Immature natural killer cell (primary cell): ENCODE measurements around the gene CCDC90B. TPM values are rescaled to one million over a fixed set of nuclear protein-coding genes. Genes with fewer than 3 reads are reported as not detected.

ENCODE experiments used
- DNase-seq, 3 donors: peaks; one replicate each; pipeline ENCODE4 v3.0.0; 2022; ENCODE audit warnings: mixed read lengths in 1 of 3
- H3K27ac Mint-ChIP-seq, 6 donors: one replicate each; pipeline ENCODE4 v1.8.0; 2020; ENCODE audit warnings: mixed read lengths in 6 of 6, mild to moderate bottlenecking in 5 of 6, inconsistent platforms in 4 of 6, moderate library complexity in 3 of 6
- H3K27me3 Mint-ChIP-seq, 3 donors: one replicate each; pipeline ENCODE4 v1.8.0; 2020 to 2021; ENCODE audit warnings: low read depth in 3 of 3, mild to moderate bottlenecking in 3 of 3, mixed read lengths in 3 of 3, moderate library complexity in 3 of 3, inconsistent platforms in 1 of 3
- H3K36me3 Mint-ChIP-seq, 3 donors: one replicate each; pipeline ENCODE4 v1.8.0; 2020; ENCODE audit warnings: mixed read lengths in 3 of 3, inconsistent platforms in 2 of 3, mild to moderate bottlenecking in 2 of 3
- H3K4me1 Mint-ChIP-seq, 2 donors: one replicate each; pipeline ENCODE4 v1.8.0; 2020; ENCODE audit warnings: inconsistent platforms in 2 of 2, mild to moderate bottlenecking in 2 of 2, mixed read lengths in 2 of 2, moderate library complexity in 1 of 2
- H3K4me3 Mint-ChIP-seq, 5 donors: one replicate each; pipeline ENCODE4 v1.8.0; 2020; ENCODE audit warnings: mild to moderate bottlenecking in 5 of 5, mixed read lengths in 5 of 5, inconsistent platforms in 3 of 5, moderate library complexity in 3 of 5
- H3K9me3 Mint-ChIP-seq, 6 donors: one replicate each; pipeline ENCODE4 v1.8.0; 2020; ENCODE audit warnings: mild to moderate bottlenecking in 6 of 6, mixed read lengths in 6 of 6, inconsistent platforms in 4 of 6, moderate library complexity in 3 of 6
- polyA plus RNA-seq, 3 donors: library from polyadenylated mRNA; unstranded; fragments of 300-500 nt; fragmentation: Illumina TruSeq; gene quantifications; one replicate each; pipeline ENCODE4 v1.2.3, GENCODE V29; 2021

The CCDC90B gene
- polyA plus RNA-seq, 3 donors from 2014 or later, result 42.2 to 64.4 (median 50.5) TPM

DNA sequence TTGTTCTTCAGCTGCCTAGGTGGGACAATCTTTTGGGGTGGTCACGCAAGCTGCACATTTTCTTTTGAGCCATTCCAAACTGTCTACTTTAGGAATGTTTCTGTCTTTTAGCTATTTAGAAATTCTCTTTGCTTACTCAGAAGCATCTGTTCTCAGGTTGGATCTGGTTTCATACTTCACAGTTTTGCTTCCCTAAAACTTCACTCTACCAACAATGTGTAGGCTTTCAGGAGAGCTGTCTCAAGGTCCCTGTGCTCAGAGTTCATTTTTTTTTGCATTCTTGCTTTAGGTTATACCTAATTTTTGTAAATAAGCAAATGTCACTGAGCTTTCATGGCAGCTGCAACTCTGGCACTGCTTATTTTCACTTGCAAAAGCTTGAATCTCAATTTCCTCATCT, 36.7 kb downstream of the CCDC90B start:
- no peak overlapping the region for H3K27ac Mint-ChIP-seq
- no peaks in the 10 kb centered on the region for H3K27me3 Mint-ChIP-seq
- H3K36me3 Mint-ChIP-seq, result no peaks in the 10 kb centered on the region
- H3K4me3 Mint-ChIP-seq, result no peak overlapping the region
- DNase-seq, result no peak
- no peaks in the 10 kb centered on the region for H3K9me3 Mint-ChIP-seq
- peaks cover 0 to 6% of the 10 kb centered on the region in 2 donors for H3K4me1 Mint-ChIP-seq

- DNase-seq, result no peak
- H3K36me3 Mint-ChIP-seq, result peaks cover 0 to 20% (median 4%) of the 10 kb centered on the region in 3 donors
- no peaks in the 10 kb centered on the region for H3K4me1 Mint-ChIP-seq
- no peak overlapping the region for H3K4me3 Mint-ChIP-seq
- H3K27ac Mint-ChIP-seq, result no peak overlapping the region
- peaks cover 0 to 2% (median 0%) of the 10 kb centered on the region in 3 donors for H3K27me3 Mint-ChIP-seq
- H3K9me3 Mint-ChIP-seq, result no peaks in the 10 kb centered on the region
Measured at GRCh38 chr11:83241291-83241946, 44.7 kb downstream of the CCDC90B start.

- no peak overlapping the region for H3K27ac Mint-ChIP-seq
- no peaks in the 10 kb centered on the region for H3K4me1 Mint-ChIP-seq
- DNase-seq, result no peak
- H3K36me3 Mint-ChIP-seq, result peaks cover 3 to 23% (median 4%) of the 10 kb centered on the region in 3 donors
- no peaks in the 10 kb centered on the region for H3K9me3 Mint-ChIP-seq
- H3K27me3 Mint-ChIP-seq, result peaks cover 0 to 2% (median 0%) of the 10 kb centered on the region in 3 donors
- H3K4me3 Mint-ChIP-seq, result no peak overlapping the region
Measured at GRCh38 chr11:83238111-83238510, 48.1 kb downstream of the CCDC90B start.

GRCh38 chr11:83235825-83236224, 50.3 kb downstream of the CCDC90B start:
- peaks cover 3 to 13% (median 4%) of the 10 kb centered on the region in 3 donors for H3K36me3 Mint-ChIP-seq
- H3K27ac Mint-ChIP-seq, result no peak overlapping the region
- no peaks in the 10 kb centered on the region for H3K9me3 Mint-ChIP-seq

DNA sequence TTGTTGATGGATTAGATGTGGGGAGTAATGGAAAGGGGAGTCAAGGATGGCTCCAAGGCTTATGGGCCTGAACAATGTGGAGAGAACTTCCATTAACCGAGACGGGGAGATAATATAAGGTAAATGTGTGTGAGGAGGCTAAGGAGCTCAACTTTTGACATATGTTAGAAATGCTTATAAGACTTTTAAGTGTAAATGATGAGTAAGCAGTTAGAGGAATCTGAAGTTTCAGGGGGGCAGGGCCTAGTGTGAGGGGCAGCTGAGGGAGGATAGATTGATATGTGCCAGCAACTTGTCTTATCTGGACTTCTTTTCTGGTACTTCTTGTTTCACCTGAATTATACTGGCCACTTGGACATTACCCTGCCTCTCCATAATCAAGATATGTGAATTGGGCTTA, 62.7 kb downstream of the CCDC90B start:
- no peak overlapping the region for H3K27ac Mint-ChIP-seq
- H3K27me3 Mint-ChIP-seq, result peaks cover 0 to 12% (median 0%) of the 10 kb centered on the region in 3 donors
- H3K36me3 Mint-ChIP-seq, result peaks cover 0 to 4% (median 0%) of the 10 kb centered on the region in 3 donors
- no peak for DNase-seq
- no peak overlapping the region for H3K4me3 Mint-ChIP-seq
- no peaks in the 10 kb centered on the region for H3K9me3 Mint-ChIP-seq
- H3K4me1 Mint-ChIP-seq, result no peaks in the 10 kb centered on the region

More at GRCh38 chr11:83235825-83236224, 50.3 kb downstream of the CCDC90B start:
- Mint-ChIP-seq H3K4me1 (no peaks in the 10 kb centered on the region), H3K4me3 (no peak overlapping the region), H3K27me3 (peaks cover 0 to 2% (median 2%) of the 10 kb centered on the region in 3 donors)
- DNase-seq, result no peak

- Mint-ChIP-seq H3K27ac (peak overlapping the region in 1 of 6 donors; percentile 20), H3K9me3 (no peaks in the 10 kb centered on the region), H3K36me3 (peaks cover 0 to 4% (median 0%) of the 10 kb centered on the region in 3 donors), H3K4me3 (no peak overlapping the region), H3K27me3 (peaks cover 0 to 12% (median 0%) of the 10 kb centered on the region in 3 donors), H3K4me1 (no peaks in the 10 kb centered on the region)
- DNase-seq, result no peak
Measured at GRCh38 chr11:83222499-83222898, 63.7 kb downstream of the CCDC90B start.

- DNase-seq, result no peak
- Mint-ChIP-seq H3K9me3 (no peaks in the 10 kb centered on the region), H3K4me3 (no peak overlapping the region), H3K27me3 (peaks cover 0 to 12% (median 0%) of the 10 kb centered on the region in 3 donors), H3K4me1 (no peaks in the 10 kb centered on the region), H3K27ac (no peak overlapping the region), H3K36me3 (peaks cover 0 to 4% (median 0%) of the 10 kb centered on the region in 3 donors)
Measured at GRCh38 chr11:83221694-83222093, 64.5 kb downstream of the CCDC90B start.

DNA sequence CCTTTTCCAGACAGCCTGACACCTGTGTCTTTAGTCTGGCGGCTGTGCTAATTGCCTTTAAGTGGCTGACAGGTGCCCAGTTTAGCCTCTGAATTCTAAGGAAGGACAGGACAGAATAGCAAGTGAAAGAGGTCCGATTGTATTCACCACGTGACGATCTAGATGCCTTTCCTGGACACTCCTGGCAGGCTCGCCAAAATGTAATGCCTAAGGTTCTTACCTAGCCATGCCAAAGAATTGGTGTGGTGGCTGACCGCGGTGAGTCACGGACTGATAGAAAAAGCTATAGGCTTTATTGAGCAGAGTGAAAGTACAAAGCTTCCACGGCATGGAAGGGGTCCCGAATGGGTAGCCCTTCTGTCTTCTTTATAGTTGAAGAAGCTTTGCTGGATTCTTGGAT, 65.9 kb downstream of the CCDC90B start:
- peaks cover 0 to 12% (median 0%) of the 10 kb centered on the region in 3 donors for H3K27me3 Mint-ChIP-seq
- no peak for DNase-seq
- no peak overlapping the region for H3K27ac Mint-ChIP-seq
- peaks cover 0 to 4% (median 0%) of the 10 kb centered on the region in 3 donors for H3K36me3 Mint-ChIP-seq
- H3K4me1 Mint-ChIP-seq, result no peaks in the 10 kb centered on the region
- H3K4me3 Mint-ChIP-seq, result no peak overlapping the region
- no peaks in the 10 kb centered on the region for H3K9me3 Mint-ChIP-seq

DNA sequence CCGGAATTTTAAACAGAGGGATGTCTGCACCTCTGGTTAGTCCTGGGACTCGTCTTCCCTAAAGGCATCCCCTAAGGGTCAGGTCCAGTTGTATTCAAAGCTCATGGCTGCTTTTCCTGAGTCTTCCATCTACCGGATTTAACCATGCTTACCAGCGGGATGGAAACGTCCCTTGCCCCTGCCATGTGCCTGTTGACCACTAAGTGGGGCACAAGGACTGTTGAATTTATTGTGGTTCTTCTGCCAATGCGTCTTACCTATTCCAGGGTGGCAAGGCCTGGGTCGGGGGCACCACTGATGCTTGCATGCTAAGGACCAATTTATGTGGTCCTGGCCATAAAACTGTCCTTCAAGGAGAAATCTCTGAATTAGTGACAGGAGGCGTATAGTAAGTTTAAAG, 67.1 kb downstream of the CCDC90B start:
- Mint-ChIP-seq H3K4me1 (no peaks in the 10 kb centered on the region), H3K27me3 (peaks cover 0 to 12% (median 0%) of the 10 kb centered on the region in 3 donors), H3K36me3 (peaks cover 4 to 7% (median 5%) of the 10 kb centered on the region in 3 donors), H3K4me3 (no peak overlapping the region), H3K27ac (no peak overlapping the region), H3K9me3 (no peaks in the 10 kb centered on the region)
- DNase-seq, result no peak

Other genes starting within 250 kb of the CCDC90B start
- gene RAB30, start 214.5 kb downstream of the CCDC90B start, polyA plus RNA-seq, result 1 to 10 TPM; 2.2 to 6.5 (median 6.0) TPM
- gene PCF11, start 129.2 kb downstream of the CCDC90B start, polyA plus RNA-seq, result 10 to 100 TPM; 10.2 to 36.5 (median 11.4) TPM
- 1 to 10 TPM; 3.1 to 5.0 (median 4.2) TPM for gene ANKRD42, start 92.7 kb downstream of the CCDC90B start, polyA plus RNA-seq